ENCODE measurements around the gene RUBCNL. TPM values are rescaled to one million over a fixed set of nuclear protein-coding genes. Genes with fewer than 3 reads are reported as not detected.

The RUBCNL gene
- total RNA-seq, 1 donor from 2014 or later: 1.7 TPM

- intact Hi-C loops (cut with DNase I): no loop called here
- Histone ChIP-seq H3K27me3 (no peaks in the 10 kb centered on the region), H3K36me3 (no peaks in the 10 kb centered on the region), H3K27ac (no peak overlapping the region), H3K4me1 (no peaks in the 10 kb centered on the region), H3K9me3 (no peaks in the 10 kb centered on the region), H3K4me3 (no peak overlapping the region)
- TF ChIP-seq CTCF (IDR thresholded peaks at IDR 0.05) (no peak), POLR2AphosphoS5 (IDR thresholded peaks at IDR 0.05; ENCODE audit: insufficient read depth in 1 of 2, low read depth in 1 of 2) (no peak), POLR2A (IDR thresholded peaks at IDR 0.05) (no peak)
- no peak for DNase-seq (ENCODE audit: extremely low spot score in 2 of 2)
These were observed 79.5 kb downstream of the RUBCNL start for GRCh38 chr13:46307554-46307953.

- no peak for TF ChIP-seq CTCF (IDR thresholded peaks at IDR 0.05)
- TF ChIP-seq POLR2AphosphoS5 (IDR thresholded peaks at IDR 0.05; ENCODE audit: insufficient read depth in 1 of 2, low read depth in 1 of 2): no peak
- Histone ChIP-seq H3K4me1 (no peaks in the 10 kb centered on the region), H3K27me3 (no peaks in the 10 kb centered on the region), H3K27ac (no peak overlapping the region), H3K36me3 (no peaks in the 10 kb centered on the region), H3K9me3 (no peaks in the 10 kb centered on the region), H3K4me3 (no peak overlapping the region)
- DNase-seq (ENCODE audit: extremely low spot score in 2 of 2): no peak
- intact Hi-C loops (cut with DNase I): no loop called here
These were observed 82.5 kb downstream of the RUBCNL start for GRCh38 chr13:46304546-46304945.

GRCh38 chr13:46303742-46304385 lies 83.2 kb downstream of the RUBCNL start:
- no peaks in the 10 kb centered on the region for H3K9me3 ChIP-seq
- no peaks in the 10 kb centered on the region for H3K36me3 ChIP-seq
- no peak overlapping the region for H3K4me3 ChIP-seq
- H3K4me1 ChIP-seq: no peaks in the 10 kb centered on the region
- no peaks in the 10 kb centered on the region for H3K27me3 ChIP-seq
- no peak overlapping the region for H3K27ac ChIP-seq
- intact Hi-C loops (cut with DNase I): no loop called here
- no peak for DNase-seq (ENCODE audit: extremely low spot score in 2 of 2)
- TF ChIP-seq CTCF (IDR thresholded peaks at IDR 0.05): no peak
- no peak for TF ChIP-seq POLR2A (IDR thresholded peaks at IDR 0.05)
- TF ChIP-seq POLR2AphosphoS5 (IDR thresholded peaks at IDR 0.05; ENCODE audit: insufficient read depth in 1 of 2, low read depth in 1 of 2): no peak

GRCh38 chr13:46297361-46297811 lies 89.7 kb downstream of the RUBCNL start:
- DNase-seq (ENCODE audit: extremely low spot score in 2 of 2): no peak
- H3K9me3 ChIP-seq: no peaks in the 10 kb centered on the region
- H3K4me3 ChIP-seq: no peak overlapping the region
- peaks cover 24% of the 10 kb centered on the region for H3K4me1 ChIP-seq
- H3K27ac ChIP-seq: peak overlapping the region; percentile 30
- no peaks in the 10 kb centered on the region for H3K36me3 ChIP-seq
- intact Hi-C loops (cut with DNase I): no loop called here
- TF ChIP-seq POLR2AphosphoS5 (IDR thresholded peaks at IDR 0.05; ENCODE audit: insufficient read depth in 1 of 2, low read depth in 1 of 2) (no peak), POLR2A (IDR thresholded peaks at IDR 0.05) (no peak), CTCF (IDR thresholded peaks at IDR 0.05) (no peak)
- no peaks in the 10 kb centered on the region for H3K27me3 ChIP-seq

- intact Hi-C loops (cut with DNase I): no loop called here
- Histone ChIP-seq H3K9me3 (no peaks in the 10 kb centered on the region), H3K4me1 (peaks cover 24% of the 10 kb centered on the region), H3K27ac (peak overlapping the region; percentile 30), H3K27me3 (no peaks in the 10 kb centered on the region), H3K4me3 (no peak overlapping the region), H3K36me3 (no peaks in the 10 kb centered on the region)
- DNase-seq (ENCODE audit: extremely low spot score in 2 of 2): no peak
- TF ChIP-seq CTCF (IDR thresholded peaks at IDR 0.05) (no peak), POLR2AphosphoS5 (IDR thresholded peaks at IDR 0.05; ENCODE audit: insufficient read depth in 1 of 2, low read depth in 1 of 2) (no peak), POLR2A (IDR thresholded peaks at IDR 0.05) (no peak)
These were observed 90.1 kb downstream of the RUBCNL start for GRCh38 chr13:46296921-46297320.
